ENCODE measurements around the gene MPHOSPH8. TPM values are rescaled to one million over a fixed set of nuclear protein-coding genes. Genes with fewer than 3 reads are reported as not detected.

The MPHOSPH8 gene
- total RNA-seq, 1 experiment from 2014 or later: 19.3 TPM

DNA sequence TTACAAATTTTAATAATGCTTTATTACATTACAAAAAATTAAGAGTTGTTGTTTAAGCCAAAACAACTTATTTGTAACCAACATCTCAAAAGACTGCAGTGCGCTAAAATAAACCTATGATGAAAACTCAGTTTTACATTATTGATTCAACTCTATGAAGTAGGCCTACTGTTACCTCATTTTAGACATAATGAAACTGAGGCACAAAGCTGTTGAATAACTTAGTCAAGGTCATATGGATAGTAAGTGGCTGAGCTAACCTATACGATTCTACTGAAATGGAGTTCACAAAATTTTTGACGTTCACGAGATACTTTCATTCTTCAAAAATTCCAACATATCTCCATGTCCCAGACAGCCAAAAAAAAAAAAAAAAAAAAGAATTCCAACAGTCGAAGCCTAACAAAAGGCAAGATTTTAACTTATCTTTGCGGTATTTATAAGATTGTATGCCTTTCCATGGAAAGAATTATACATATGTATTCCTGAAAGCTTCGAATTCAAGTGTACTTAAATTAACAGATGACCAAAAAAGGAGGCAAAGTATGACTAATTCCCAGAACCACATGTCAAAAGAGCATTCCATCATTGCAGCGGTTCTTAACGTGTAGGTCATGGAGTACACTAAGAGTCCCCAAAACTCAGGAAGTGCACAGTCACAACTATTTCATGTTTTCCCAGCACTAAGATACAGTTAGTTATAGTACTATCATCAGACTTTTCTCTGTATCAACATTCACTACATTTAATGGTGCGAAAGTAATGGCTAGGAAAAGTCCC, 79.9 kb downstream of the MPHOSPH8 start:
- no peak for DNase-seq (ENCODE audit: low read depth, low spot score)
- in situ Hi-C loops (cut with HindIII; ENCODE audit: low pct_unique_long_range_greater_than_20kb, low sequenced_read_pairs): no loop called here

GRCh38 chr13:19720039-19720438, 86.6 kb downstream of the MPHOSPH8 start:
- DNase-seq (ENCODE audit: low read depth, low spot score): no peak
- in situ Hi-C loops (cut with HindIII; ENCODE audit: low pct_unique_long_range_greater_than_20kb, low sequenced_read_pairs): no loop called here

Other genes with a start within 250 kb of the MPHOSPH8 start
- gene TPTE2, start 72.1 kb upstream of the MPHOSPH8 start, total RNA-seq (2014; rRNA removed; shearing (Covaris generic)): not detected in 2 replicates
- gene PSPC1, start 149.3 kb downstream of the MPHOSPH8 start, total RNA-seq (2014; rRNA removed; shearing (Covaris generic)): 33.8 and 38.4 TPM in 2 replicates
- gene ZMYM5, start 230.0 kb downstream of the MPHOSPH8 start, total RNA-seq (2014; rRNA removed; shearing (Covaris generic)): 18.3 and 23.0 TPM in 2 replicates